ENCODE measurements around the gene CTAG1B.
"Not testable (repeated sequence)": the region's sequence is repeated elsewhere in the genome, so short reads cannot be mapped to it uniquely, and the experiment has no call there.

Gene CTAG1B

GRCh38 chrX:154619182-154619581, at the start of gene CTAG1B:
TSS of gene CTAG1B (minus strand) at chrX:154619282. CDS start at chrX:154619218, 64 bp downstream.
- not testable (repeated sequence) for DNase-seq

GRCh38 chrX:154661899-154662298, 42.8 kb upstream of the CTAG1B start:
- DNase-seq = no peak

- DNase-seq = no peak
These were observed 42.1 kb upstream of the CTAG1B start for GRCh38 chrX:154661170-154661569.

GRCh38 chrX:154660541-154660940, 41.5 kb upstream of the CTAG1B start:
- no peak for DNase-seq

- DNase-seq = no peak
These were observed 39.9 kb upstream of the CTAG1B start for GRCh38 chrX:154658957-154659356.

GRCh38 chrX:154658187-154658586, 39.1 kb upstream of the CTAG1B start:
- no peak for DNase-seq

GRCh38 chrX:154657226-154657805, 38.2 kb upstream of the CTAG1B start:
- no peak for DNase-seq

GRCh38 chrX:154655786-154656185, 36.7 kb upstream of the CTAG1B start:
- DNase-seq = no peak

GRCh38 chrX:154655346-154655745, 36.3 kb upstream of the CTAG1B start:
- no peak for DNase-seq

GRCh38 chrX:154654925-154655324, 35.8 kb upstream of the CTAG1B start:
- DNase-seq = no peak

- no peak for DNase-seq
These were observed 35.3 kb upstream of the CTAG1B start for GRCh38 chrX:154654372-154654771.

GRCh38 chrX:154653413-154653812, 34.3 kb upstream of the CTAG1B start, which contains the start of gene CTAG2:
TSS of gene CTAG2 (minus strand) at chrX:154653579. CDS start at chrX:154653515, 64 bp downstream.
- not testable (repeated sequence) for DNase-seq

GRCh38 chrX:154653048-154653401, 33.9 kb upstream of the CTAG1B start:
- no peak for DNase-seq

GRCh38 chrX:154652311-154653047, 33.4 kb upstream of the CTAG1B start:
- no peak for DNase-seq

GRCh38 chrX:154650221-154650510, 31.1 kb upstream of the CTAG1B start:
- DNase-seq = no peak

GRCh38 chrX:154649503-154650220, 30.6 kb upstream of the CTAG1B start:
- no peak for DNase-seq

GRCh38 chrX:154648931-154649330, 29.8 kb upstream of the CTAG1B start:
- no peak for DNase-seq

- DNase-seq = not testable (repeated sequence)
These were observed 26.8 kb upstream of the CTAG1B start for GRCh38 chrX:154645745-154646378.

- DNase-seq = not testable (repeated sequence)
These were observed 24.6 kb upstream of the CTAG1B start for GRCh38 chrX:154643708-154644107.

GRCh38 chrX:154641740-154642139, 22.7 kb upstream of the CTAG1B start:
- not testable (repeated sequence) for DNase-seq

GRCh38 chrX:154633661-154634060, 14.6 kb upstream of the CTAG1B start:
- not testable (repeated sequence) for DNase-seq

- DNase-seq = not testable (repeated sequence)
These were observed 11.9 kb upstream of the CTAG1B start for GRCh38 chrX:154630949-154631348.

GRCh38 chrX:154628960-154629359, 9.9 kb upstream of the CTAG1B start:
- not testable (repeated sequence) for DNase-seq
